Measurements from ENCODE around the gene RBP3. TPM values are rescaled to one million over a fixed set of nuclear protein-coding genes. Genes with fewer than 3 reads are reported as not detected.

Gene RBP3
- total RNA-seq, 4 donors from 2014 or later = not detected

GRCh38 chr10:47306387-47307210 is 41.6 kb upstream of the RBP3 start:
- ATAC-seq (no peak), DNase-seq (no peak)
- intact Hi-C loops (cut with DNase I; ENCODE audit: low total_unique reads) = no loop called here
- H3K27ac ChIP-seq = no peak overlapping the region
- no peaks in the 10 kb centered on the region for H3K4me1 ChIP-seq
- TF ChIP-seq POLR2A (IDR thresholded peaks at IDR 0.05) (no peak), CTCF (IDR thresholded peaks at IDR 0.05 in 4 of 5, conservative IDR thresholded peaks at IDR 0.05 in 1 of 5) (no peak)
- H3K36me3 ChIP-seq = no peaks in the 10 kb centered on the region
- H3K4me3 ChIP-seq = no peak overlapping the region
- peaks cover 0 to 1% (median 0%) of the 10 kb centered on the region in 3 donors for H3K27me3 ChIP-seq
- H3K9me3 ChIP-seq = no peaks in the 10 kb centered on the region
- in situ Hi-C loops (cut with MboI; ENCODE audit: low sequenced_read_pairs in 4 of 4) = loop anchor here in 2 of 4 donors (10.0 kb wide), 2 partner anchors 272 to 282 kb away; no protein-coding TSS in a partner anchor

GRCh38 chr10:47307381-47307780 is 40.8 kb upstream of the RBP3 start:
- intact Hi-C loops (cut with DNase I; ENCODE audit: low total_unique reads) = no loop called here

GRCh38 chr10:47308775-47309174 is 39.4 kb upstream of the RBP3 start:
- Histone ChIP-seq H3K36me3 (no peaks in the 10 kb centered on the region), H3K9me3 (no peaks in the 10 kb centered on the region), H3K4me1 (no peaks in the 10 kb centered on the region), H3K27ac (no peak overlapping the region), H3K27me3 (no peaks in the 10 kb centered on the region), H3K4me3 (no peak overlapping the region)
- ATAC-seq (no peak), DNase-seq (no peak)
- in situ Hi-C loops (cut with MboI; ENCODE audit: low sequenced_read_pairs in 4 of 4) = loop anchor here in 2 of 4 donors (10.0 kb wide), 2 partner anchors 274 to 284 kb away; no protein-coding TSS in a partner anchor
- intact Hi-C loops (cut with DNase I; ENCODE audit: low total_unique reads) = no loop called here
- TF ChIP-seq CTCF (IDR thresholded peaks at IDR 0.05 in 4 of 5, conservative IDR thresholded peaks at IDR 0.05 in 1 of 5) = no peak
- no peak for TF ChIP-seq POLR2A (IDR thresholded peaks at IDR 0.05)

More at GRCh38 chr10:47307381-47307780, 40.8 kb upstream of the RBP3 start:
- H3K4me1 ChIP-seq = no peaks in the 10 kb centered on the region
- in situ Hi-C loops (cut with MboI; ENCODE audit: low sequenced_read_pairs in 4 of 4) = loop anchor here in 2 of 4 donors (10.0 kb wide), 2 partner anchors 273 to 283 kb away; no protein-coding TSS in a partner anchor
- no peak for ATAC-seq
- H3K4me3 ChIP-seq = no peak overlapping the region
- H3K9me3 ChIP-seq = no peaks in the 10 kb centered on the region
- DNase-seq = no peak
- no peaks in the 10 kb centered on the region for H3K36me3 ChIP-seq
- no peak overlapping the region for H3K27ac ChIP-seq
- no peaks in the 10 kb centered on the region for H3K27me3 ChIP-seq
- TF ChIP-seq CTCF (IDR thresholded peaks at IDR 0.05 in 4 of 5, conservative IDR thresholded peaks at IDR 0.05 in 1 of 5) (no peak), POLR2A (IDR thresholded peaks at IDR 0.05) (no peak)

- Histone ChIP-seq H3K9me3 (no peaks in the 10 kb centered on the region), H3K36me3 (no peaks in the 10 kb centered on the region), H3K27me3 (no peaks in the 10 kb centered on the region), H3K4me3 (no peak overlapping the region), H3K27ac (no peak overlapping the region), H3K4me1 (no peaks in the 10 kb centered on the region)
- intact Hi-C loops (cut with DNase I; ENCODE audit: low total_unique reads) = no loop called here
- in situ Hi-C loops (cut with MboI; ENCODE audit: low sequenced_read_pairs in 4 of 4) = loop anchor here (10.0 kb wide), 3 partner anchors 255 to 285 kb away; no protein-coding TSS in a partner anchor
- ATAC-seq (no peak), DNase-seq (no peak)
- TF ChIP-seq CTCF (IDR thresholded peaks at IDR 0.05 in 4 of 5, conservative IDR thresholded peaks at IDR 0.05 in 1 of 5) = no peak
- no peak for TF ChIP-seq POLR2A (IDR thresholded peaks at IDR 0.05)
Measured at GRCh38 chr10:47309408-47310089, 38.6 kb upstream of the RBP3 start.

Measured in gastrocnemius medialis (tissue), 4 donors.